K562 (cell line): Measurements from ENCODE around the gene CFAP52. TPM values are rescaled to one million over a fixed set of nuclear protein-coding genes. Genes with fewer than 3 reads are reported as not detected.
A peak's percentile ranks its signal among the peaks of the same experiment; 100 is the strongest.
"Not testable (repeated sequence)": the region's sequence is repeated elsewhere in the genome, so short reads cannot be mapped to it uniquely, and the experiment has no call there.

Experiments used
- ATAC-seq: fragments of 200-7000 bp; cut with Tn5 transposase; 3 replicates; pipeline ENCODE4 v1.9.1; 2020; ENCODE audit warnings: moderate library complexity
- BruUV-seq: library from RNA; stranded (reverse); fragments of 400-500 nt; replicated peaks from 2 replicates; lab custom pipeline; 2021; lab: Mats Ljungman, UMichigan
- CTCF ChIA-PET: fragments of 300-600 bp; formaldehyde crosslinking; extraction: SDS; loops from one replicate; lab custom pipeline; 2021; ENCODE audit warnings: low intra/inter-chr PET ratio; lab: Yijun Ruan, JAX
- POLR2A ChIA-PET: fragments of 300-600, 350-650 bp; sonication (Branson Sonifier 250); formaldehyde crosslinking; extraction: SDS; loops from one replicate; lab custom pipeline; 2021; ENCODE audit warnings: antibody characterized with exemption, inconsistent platforms; lab: Yijun Ruan, JAX
- DNase-seq, 4 experiments: peaks; one replicate each; pipeline versions ENCODE4 v3.0.0 to v3.0.0-alpha.2; 2011 to 2018; ENCODE audit warnings: low spot score in 3 of 4, mixed read lengths in 3 of 4; ENCODE audit errors: extremely low read depth in 1 of 4
- FAIRE-seq: peaks from 2 replicates; lab custom pipeline; 2011; peaks lifted over from hg19 to GRCh38; lab: Jason Lieb, UNC
- H2AFZ ChIP-seq: 2 replicates; pipeline ENCODE4 v1.6.0; 2011; ENCODE audit warnings: low read depth, low read length, control low read depth, inconsistent platforms
- H3K27ac ChIP-seq: fragments of 200-600 bp; 3 replicates; pipeline ENCODE4 v1.8.0; 2011; ENCODE audit warnings: low read depth, mild to moderate bottlenecking, control low read depth, inconsistent platforms, low read length, moderate library complexity, mixed read lengths; ENCODE audit errors: extremely low read depth
- H3K27me3 ChIP-seq, 2 experiments: fragments of 300-600 bp in 1 of 2; 2 replicates in 1 of 2; 3 replicates in 1 of 2; pipeline versions ENCODE4 v1.6.0 to v1.8.0; 2011; ENCODE audit warnings: inconsistent platforms in 2 of 2, low read length in 2 of 2, mild to moderate bottlenecking in 1 of 2, mixed read lengths in 1 of 2, moderate library complexity in 1 of 2; ENCODE audit not compliant: control insufficient read depth in 2 of 2, insufficient read depth in 2 of 2
- H3K36me3 ChIP-seq: fragments of 300-600 bp; 3 replicates; pipeline ENCODE4 v1.8.0; 2011; ENCODE audit warnings: mild to moderate bottlenecking, low read length, inconsistent platforms; ENCODE audit not compliant: control insufficient read depth, insufficient read depth
- H3K4me1 ChIP-seq, 2 experiments: fragments of 200-600 bp in 1 of 2; replicated peaks in 1 of 2; 2 replicates in 1 of 2; 3 replicates in 1 of 2; pipeline versions ENCODE4 v1.5.1 to v1.8.0; 2011; ENCODE audit warnings: inconsistent platforms in 2 of 2, low read length in 2 of 2, mild to moderate bottlenecking in 1 of 2, mixed read lengths in 1 of 2, moderate library complexity in 1 of 2; ENCODE audit not compliant: control insufficient read depth in 2 of 2, insufficient read depth in 2 of 2
- H3K4me2 ChIP-seq: 2 replicates; pipeline ENCODE4 v1.6.1; 2011; ENCODE audit warnings: low read length, control low read depth, inconsistent platforms, mixed read lengths; ENCODE audit not compliant: insufficient read depth
- H3K4me3 ChIP-seq: fragments of 200-600 bp; sonication (generic), shearing (Covaris generic); 2 replicates; pipeline ENCODE4 v1.5.1; 2016; ENCODE audit warnings: control low read depth, inconsistent platforms
- H3K79me2 ChIP-seq: fragments of 200-600 bp; 3 replicates; pipeline ENCODE4 v1.8.0; 2011; ENCODE audit warnings: low read length, inconsistent platforms; ENCODE audit not compliant: control insufficient read depth, insufficient read depth
- H3K9ac ChIP-seq, 2 experiments: 2 replicates each; pipeline versions ENCODE4 v1.6.0 to v1.6.1; 2011; ENCODE audit warnings: low read depth in 2 of 2, low read length in 2 of 2, control low read depth in 1 of 2, inconsistent platforms in 1 of 2, mild to moderate bottlenecking in 1 of 2, mixed read lengths in 1 of 2; ENCODE audit not compliant: insufficient read depth in 1 of 2
- H3K9me1 ChIP-seq: one replicate; pipeline ENCODE4 v1.6.0; 2011; ENCODE audit warnings: inconsistent platforms, mild to moderate bottlenecking, low read length, moderate library complexity; ENCODE audit not compliant: control insufficient read depth, insufficient read depth
- H3K9me3 ChIP-seq: replicated peaks from 2 replicates; pipeline ENCODE4 v1.5.1; 2011; ENCODE audit warnings: low read depth, low read length, inconsistent platforms; ENCODE audit not compliant: control insufficient read depth, insufficient read depth
- H4K20me1 ChIP-seq: replicated peaks from 2 replicates; pipeline ENCODE4 v1.6.1; 2011; ENCODE audit warnings: low read length, inconsistent platforms, mixed read lengths; ENCODE audit not compliant: control insufficient read depth, insufficient read depth
- ATF3 ChIP-seq, 2 experiments: fragments of 450-650 bp in 1 of 2; sonication (generic) in 1 of 2; formaldehyde crosslinking in 1 of 2; IDR thresholded peaks in 1 of 2; conservative IDR thresholded peaks in 1 of 2; 2 replicates each; pipeline versions ENCODE4 v1.6.1 to v1.8.1; 2016 to 2023; ENCODE audit warnings: mild to moderate bottlenecking in 2 of 2, moderate library complexity in 2 of 2, inconsistent platforms in 1 of 2, missing genetic modification reagents in 1 of 2
- ATF7 ChIP-seq: fragments of 450-650 bp; IDR thresholded peaks from 2 replicates; pipeline ENCODE4 v1.7.1; 2014; ENCODE audit warnings: mild to moderate bottlenecking, moderate library complexity
- CREM ChIP-seq: IDR thresholded peaks from 2 replicates; pipeline ENCODE4 v1.6.1; 2014; ENCODE audit warnings: antibody characterized with exemption, low read depth
- DPF2 ChIP-seq: fragments of 450-650 bp; IDR thresholded peaks from 2 replicates; pipeline ENCODE4 v1.6.1; 2016
- EHMT2 ChIP-seq: fragments of 450-650 bp; IDR thresholded peaks from 2 replicates; pipeline ENCODE4 v1.6.1; 2018; ENCODE audit warnings: antibody characterized with exemption
- ELF1 ChIP-seq: fragments of 200-800 bp; sonication (Bioruptor generic); IDR thresholded peaks from 2 replicates; pipeline ENCODE4 v1.6.1; 2016; ENCODE audit warnings: missing genetic modification characterization, missing compliant biosample characterization
- HNRNPUL1 ChIP-seq: fragments of 200-400 bp; formaldehyde crosslinking; IDR thresholded peaks from 2 replicates; pipeline ENCODE4 v1.6.1; 2017; ENCODE audit warnings: low read length
- RHOXF2B ChIP-seq: fragments of 250-450 bp; sonication (Bioruptor Pico); conservative IDR thresholded peaks from 2 replicates; pipeline ENCODE4 v1.5.1; 2021
- ZBTB17 ChIP-seq: fragments of 450-650 bp; formaldehyde crosslinking; IDR thresholded peaks from 2 replicates; pipeline ENCODE4 v1.4.0; 2020; ENCODE audit warnings: mild to moderate bottlenecking
- ZC3H11A ChIP-seq: IDR thresholded peaks from 2 replicates; pipeline ENCODE4 v1.6.1; 2012; ENCODE audit warnings: low read depth, low read length, improper control_type of control experiment
- ZNF778 ChIP-seq: fragments of 450-650 bp; formaldehyde crosslinking; IDR thresholded peaks from 2 replicates; pipeline ENCODE4 v1.4.0; 2020; ENCODE audit warnings: mild to moderate bottlenecking, moderate library complexity
- WGBS: fragments of 100-300 bp; shearing (Covaris generic); methylation state at CpG from one replicate; pipeline ENCODE4 v1.1.6; 2016; ENCODE audit warnings: low coverage, mixed read lengths; ENCODE audit not compliant: insufficient coverage; ENCODE audit errors: missing lambda C conversion rate; 5-methylcytosine and 5-hydroxymethylcytosine counted together
- in situ Hi-C: fragments of 300-500 bp; cut with MboI; formaldehyde crosslinking; loops from 4 replicates; pipeline ENCODE4 v1.15.0; 2018; ENCODE audit warnings: inconsistent platforms, mixed read lengths
- intact Hi-C: fragments of 100-400 bp; cut with micrococcal nuclease; formaldehyde crosslinking; loops from 2 replicates; pipeline ENCODE4 v1.14.2; 2022
- polyA plus RNA-seq, 8 experiments: library from polyadenylated mRNA; depleted of rRNA in 4 of 8; stranded (reverse) in 5 of 8; unstranded in 3 of 8; fragments of >200 nt; fragmentation: Nextera tagmentation in 2 of 8; fragmentation: Illumina TruSeq in 1 of 8; extraction: Ambion mirVana in 2 of 8; extraction: Trizol in 1 of 8; gene quantifications; 2 replicates each; pipeline versions ENCODE4 v1.2.1 to v1.2.3, GENCODE V29; 2011 to 2014; ENCODE audit warnings: inconsistent platforms in 1 of 8, missing spikeins in 1 of 8
- total RNA-seq, 7 experiments: library from RNA; depleted of rRNA in 6 of 7; stranded (reverse); fragments of >200 nt in 6 of 7; fragmentation: Illumina TruSeq in 2 of 7; extraction: Trizol in 2 of 7; gene quantifications; 2 replicates each; pipeline versions ENCODE4 v1.2.1 to v1.2.3, GENCODE V29; 2011 to 2021; ENCODE audit warnings: low replicate concordance in 1 of 7
- TF ChIP-seq, protein P1 (sequence below): fragments of 450-650 bp; formaldehyde crosslinking; IDR thresholded peaks from 2 replicates; pipeline ENCODE4 v1.4.0; 2020; ENCODE audit warnings: mild to moderate bottlenecking, mixed read lengths
- TF ChIP-seq, protein P2 (sequence below): fragments of 450-650 bp; formaldehyde crosslinking; IDR thresholded peaks from 2 replicates; pipeline ENCODE4 v1.4.0; 2022; ENCODE audit warnings: mild to moderate bottlenecking, moderate library complexity
- TF ChIP-seq, protein P3 (sequence below): fragments of 450-650 bp; IDR thresholded peaks from 2 replicates; pipeline ENCODE4 v1.6.1; 2016; ENCODE audit warnings: missing biosample characterization, missing genetic modification characterization

Gene CFAP52
- total and polyA plus RNA-seq, 9 of the 15 experiments (the other 6 are each of a cell fraction or from before 2014, with no cell fraction given): not detected

GRCh38 chr17:9606453-9606852, 30.0 kb downstream of the CFAP52 start:
- Histone ChIP-seq H3K4me1 (no peaks in the 10 kb centered on the region), H3K4me2 (no peak overlapping the region), H3K9me1 (no peaks in the 10 kb centered on the region), H3K27me3 (no peaks in the 10 kb centered on the region), H2AFZ (no peak overlapping the region), H3K27ac (no peak overlapping the region), H3K9me3 (no peaks in the 10 kb centered on the region), H3K36me3 (no peaks in the 10 kb centered on the region), H3K79me2 (no peaks in the 10 kb centered on the region), H3K9ac (no peak overlapping the region), H3K4me3 (no peak overlapping the region), H4K20me1 (no peaks in the 10 kb centered on the region)
- no peak for FAIRE-seq
- no peak for DNase-seq
- BruUV-seq: no TSS peak
- intact Hi-C loops: no loop called here
- no peak for ATAC-seq
- no peak for TF ChIP-seq ZBTB17 (CRISPR knock-in tag)
- no peak for TF ChIP-seq ZNF778
- peak; percentile 65; the same call in 1 of the 2 replicates for TF ChIP-seq ATF3 (IDR thresholded peaks at IDR 0.05)
- no peak for TF ChIP-seq ATF3 (CRISPR knock-in tag; conservative IDR thresholded peaks at IDR 0.05)
- no peak for TF ChIP-seq DPF2
- TF ChIP-seq, protein P1, sequence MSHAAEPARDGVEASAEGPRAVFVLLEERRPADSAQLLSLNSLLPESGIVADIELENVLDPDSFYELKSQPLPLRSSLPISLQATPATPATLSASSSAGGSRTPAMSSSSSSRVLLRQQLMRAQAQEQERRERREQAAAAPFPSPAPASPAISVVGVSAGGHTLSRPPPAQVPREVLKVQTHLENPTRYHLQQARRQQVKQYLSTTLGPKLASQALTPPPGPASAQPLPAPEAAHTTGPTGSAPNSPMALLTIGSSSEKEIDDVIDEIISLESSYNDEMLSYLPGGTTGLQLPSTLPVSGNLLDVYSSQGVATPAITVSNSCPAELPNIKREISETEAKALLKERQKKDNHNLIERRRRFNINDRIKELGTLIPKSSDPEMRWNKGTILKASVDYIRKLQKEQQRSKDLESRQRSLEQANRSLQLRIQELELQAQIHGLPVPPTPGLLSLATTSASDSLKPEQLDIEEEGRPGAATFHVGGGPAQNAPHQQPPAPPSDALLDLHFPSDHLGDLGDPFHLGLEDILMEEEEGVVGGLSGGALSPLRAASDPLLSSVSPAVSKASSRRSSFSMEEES: no peak
- TF ChIP-seq CREM: no peak
- TF ChIP-seq EHMT2: no peak
- TF ChIP-seq ATF7: peak; percentile 66
- no peak for TF ChIP-seq HNRNPUL1
- TF ChIP-seq, protein P2, sequence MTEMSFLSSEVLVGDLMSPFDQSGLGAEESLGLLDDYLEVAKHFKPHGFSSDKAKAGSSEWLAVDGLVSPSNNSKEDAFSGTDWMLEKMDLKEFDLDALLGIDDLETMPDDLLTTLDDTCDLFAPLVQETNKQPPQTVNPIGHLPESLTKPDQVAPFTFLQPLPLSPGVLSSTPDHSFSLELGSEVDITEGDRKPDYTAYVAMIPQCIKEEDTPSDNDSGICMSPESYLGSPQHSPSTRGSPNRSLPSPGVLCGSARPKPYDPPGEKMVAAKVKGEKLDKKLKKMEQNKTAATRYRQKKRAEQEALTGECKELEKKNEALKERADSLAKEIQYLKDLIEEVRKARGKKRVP (CRISPR knock-in tag): no peak
- TF ChIP-seq ZC3H11A: no peak
- TF ChIP-seq, protein P3, sequence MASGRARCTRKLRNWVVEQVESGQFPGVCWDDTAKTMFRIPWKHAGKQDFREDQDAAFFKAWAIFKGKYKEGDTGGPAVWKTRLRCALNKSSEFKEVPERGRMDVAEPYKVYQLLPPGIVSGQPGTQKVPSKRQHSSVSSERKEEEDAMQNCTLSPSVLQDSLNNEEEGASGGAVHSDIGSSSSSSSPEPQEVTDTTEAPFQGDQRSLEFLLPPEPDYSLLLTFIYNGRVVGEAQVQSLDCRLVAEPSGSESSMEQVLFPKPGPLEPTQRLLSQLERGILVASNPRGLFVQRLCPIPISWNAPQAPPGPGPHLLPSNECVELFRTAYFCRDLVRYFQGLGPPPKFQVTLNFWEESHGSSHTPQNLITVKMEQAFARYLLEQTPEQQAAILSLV (tag): no peak
- no peak for TF ChIP-seq RHOXF2B (CRISPR knock-in tag)
- no peak for TF ChIP-seq ELF1
- POLR2A ChIA-PET: interaction anchor here (0.8 kb wide), 1 partner anchor 14 kb away, joined by 3 read pairs; no protein-coding TSS in a partner anchor
- in situ Hi-C loops: no loop called here
- 5% methylated on average over 6 of the region's 6 CpGs for WGBS
- CTCF ChIA-PET: no interaction called here

GRCh38 chr17:9607058-9607457, 30.6 kb downstream of the CFAP52 start:
- H3K4me3 ChIP-seq, H2AFZ ChIP-seq, intact Hi-C loops, H3K9ac ChIP-seq, H4K20me1 ChIP-seq, H3K9me3 ChIP-seq, BruUV-seq, FAIRE-seq, H3K4me1 ChIP-seq, H3K4me2 ChIP-seq, H3K79me2 ChIP-seq, H3K27me3 ChIP-seq, ATAC-seq, H3K9me1 ChIP-seq, in situ Hi-C loops, CTCF ChIA-PET, H3K36me3 ChIP-seq, DNase-seq, H3K27ac ChIP-seq: not testable (repeated sequence)
- POLR2A ChIA-PET: interaction anchor here (0.8 kb wide), 1 partner anchor 14 kb away, joined by 3 read pairs; no protein-coding TSS in a partner anchor
- WGBS: 0% methylated on average over 5 of the region's 5 CpGs
